ENCODE data around the gene CYTH4.

GRCh38 chr22:37294747-37295146 is 12.4 kb downstream of the CYTH4 start:
- TF ChIP-seq, protein P1, sequence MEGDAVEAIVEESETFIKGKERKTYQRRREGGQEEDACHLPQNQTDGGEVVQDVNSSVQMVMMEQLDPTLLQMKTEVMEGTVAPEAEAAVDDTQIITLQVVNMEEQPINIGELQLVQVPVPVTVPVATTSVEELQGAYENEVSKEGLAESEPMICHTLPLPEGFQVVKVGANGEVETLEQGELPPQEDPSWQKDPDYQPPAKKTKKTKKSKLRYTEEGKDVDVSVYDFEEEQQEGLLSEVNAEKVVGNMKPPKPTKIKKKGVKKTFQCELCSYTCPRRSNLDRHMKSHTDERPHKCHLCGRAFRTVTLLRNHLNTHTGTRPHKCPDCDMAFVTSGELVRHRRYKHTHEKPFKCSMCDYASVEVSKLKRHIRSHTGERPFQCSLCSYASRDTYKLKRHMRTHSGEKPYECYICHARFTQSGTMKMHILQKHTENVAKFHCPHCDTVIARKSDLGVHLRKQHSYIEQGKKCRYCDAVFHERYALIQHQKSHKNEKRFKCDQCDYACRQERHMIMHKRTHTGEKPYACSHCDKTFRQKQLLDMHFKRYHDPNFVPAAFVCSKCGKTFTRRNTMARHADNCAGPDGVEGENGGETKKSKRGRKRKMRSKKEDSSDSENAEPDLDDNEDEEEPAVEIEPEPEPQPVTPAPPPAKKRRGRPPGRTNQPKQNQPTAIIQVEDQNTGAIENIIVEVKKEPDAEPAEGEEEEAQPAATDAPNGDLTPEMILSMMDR (IDR thresholded peaks at IDR 0.05) = no peak
- no peak for TF ChIP-seq ZFX (IDR thresholded peaks at IDR 0.05; ENCODE audit: borderline replicate concordance)

All from 22Rv1 (cell line).